ENCODE measurements around the gene PLEKHM3.

DNA sequence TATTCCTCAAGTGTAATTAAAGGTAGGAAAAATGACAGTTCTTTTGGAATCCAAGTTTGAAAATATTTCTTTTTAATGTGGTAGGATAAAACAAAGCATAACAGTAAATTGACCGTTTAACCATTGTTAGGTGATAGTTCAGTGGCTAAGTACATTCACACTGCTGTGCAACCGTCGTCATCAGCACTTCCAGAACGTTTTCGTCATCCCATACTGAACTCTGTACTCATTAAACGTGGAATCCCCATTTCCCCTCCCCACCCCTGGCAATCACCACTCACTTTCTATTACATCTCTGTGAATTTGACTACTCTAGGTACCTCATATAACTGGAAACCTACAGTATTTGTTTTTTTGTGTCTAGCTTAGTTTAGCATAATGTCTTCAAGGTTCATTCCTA lies 222.7 kb downstream of the PLEKHM3 start:
- TF ChIP-seq, protein P1, sequence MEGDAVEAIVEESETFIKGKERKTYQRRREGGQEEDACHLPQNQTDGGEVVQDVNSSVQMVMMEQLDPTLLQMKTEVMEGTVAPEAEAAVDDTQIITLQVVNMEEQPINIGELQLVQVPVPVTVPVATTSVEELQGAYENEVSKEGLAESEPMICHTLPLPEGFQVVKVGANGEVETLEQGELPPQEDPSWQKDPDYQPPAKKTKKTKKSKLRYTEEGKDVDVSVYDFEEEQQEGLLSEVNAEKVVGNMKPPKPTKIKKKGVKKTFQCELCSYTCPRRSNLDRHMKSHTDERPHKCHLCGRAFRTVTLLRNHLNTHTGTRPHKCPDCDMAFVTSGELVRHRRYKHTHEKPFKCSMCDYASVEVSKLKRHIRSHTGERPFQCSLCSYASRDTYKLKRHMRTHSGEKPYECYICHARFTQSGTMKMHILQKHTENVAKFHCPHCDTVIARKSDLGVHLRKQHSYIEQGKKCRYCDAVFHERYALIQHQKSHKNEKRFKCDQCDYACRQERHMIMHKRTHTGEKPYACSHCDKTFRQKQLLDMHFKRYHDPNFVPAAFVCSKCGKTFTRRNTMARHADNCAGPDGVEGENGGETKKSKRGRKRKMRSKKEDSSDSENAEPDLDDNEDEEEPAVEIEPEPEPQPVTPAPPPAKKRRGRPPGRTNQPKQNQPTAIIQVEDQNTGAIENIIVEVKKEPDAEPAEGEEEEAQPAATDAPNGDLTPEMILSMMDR (IDR thresholded peaks at IDR 0.05): no peak
- no peak for TF ChIP-seq POLR2A (IDR thresholded peaks at IDR 0.05)
